ENCODE measurements around the gene CRELD2. TPM values are rescaled to one million over a fixed set of nuclear protein-coding genes. Genes with fewer than 3 reads are reported as not detected.

CRELD2 gene
- total RNA-seq, 4 donors from 2014 or later: 8.9 to 15.0 (median 13.0) TPM

DNA sequence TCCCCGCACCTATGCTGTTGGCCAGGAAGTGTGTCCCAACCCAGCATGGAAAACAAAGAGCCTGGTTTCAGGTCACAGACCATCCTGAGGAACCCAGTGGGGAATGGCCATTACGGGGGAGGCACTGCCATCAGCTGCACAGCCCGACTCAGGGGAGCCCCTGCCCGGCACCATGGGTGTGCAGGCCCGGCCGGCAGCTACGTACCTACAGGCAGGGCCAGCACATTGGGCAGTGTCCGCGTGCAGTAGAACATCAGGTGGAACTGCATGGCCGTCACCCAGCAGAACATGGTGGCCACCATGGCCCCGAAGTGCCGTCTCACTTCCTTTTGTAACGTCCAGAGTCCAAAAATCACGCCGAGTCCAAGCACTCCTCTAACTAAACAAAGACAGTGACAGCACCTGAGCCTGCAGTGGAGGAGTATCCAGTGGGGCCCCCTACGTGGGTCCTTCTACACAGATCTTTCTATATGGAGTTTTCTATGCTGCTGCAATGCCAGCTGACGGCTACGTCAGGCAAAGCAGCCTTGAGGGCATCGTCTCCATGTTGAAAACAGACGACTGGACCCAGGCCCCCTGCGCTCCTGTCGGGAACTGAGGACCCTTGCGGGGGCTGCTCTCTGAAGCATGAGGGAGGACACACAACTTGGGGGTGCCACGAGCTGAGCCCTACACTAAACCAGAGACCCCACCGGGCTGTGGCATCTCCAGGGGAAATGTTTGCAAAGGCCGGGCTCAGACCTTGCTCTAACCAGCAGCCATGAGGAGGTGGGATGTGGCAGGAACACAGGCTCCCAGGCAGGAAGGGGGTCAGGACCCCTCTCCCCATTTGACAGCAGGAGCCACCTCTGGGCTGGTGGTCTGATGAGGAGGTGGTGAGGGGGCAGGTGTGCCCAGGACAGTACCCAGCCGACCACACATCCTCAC, 7.9 kb upstream of the CRELD2 start:
- ATAC-seq (no peak), DNase-seq (no peak)
- in situ Hi-C loops (cut with MboI; ENCODE audit: low sequenced_read_pairs in 4 of 4): loop anchor here in 2 of 4 donors (10.0 kb wide), 2 partner anchors 56 to 136 kb away; partner anchors contain the start of gene ZBED4 (in 1 of the 2)
- no peaks in the 10 kb centered on the region for H3K9me3 ChIP-seq
- H3K27me3 ChIP-seq: no peaks in the 10 kb centered on the region
- intact Hi-C loops (cut with DNase I; ENCODE audit: low total_unique reads): no loop called here
- H3K4me1 ChIP-seq: no peaks in the 10 kb centered on the region
- H3K4me3 ChIP-seq: no peak overlapping the region
- H3K36me3 ChIP-seq: peaks cover 0 to 56% of the 10 kb centered on the region in 2 donors
- H3K27ac ChIP-seq: no peak overlapping the region
- TF ChIP-seq POLR2A (IDR thresholded peaks at IDR 0.05): no peak
- TF ChIP-seq, protein P1, sequence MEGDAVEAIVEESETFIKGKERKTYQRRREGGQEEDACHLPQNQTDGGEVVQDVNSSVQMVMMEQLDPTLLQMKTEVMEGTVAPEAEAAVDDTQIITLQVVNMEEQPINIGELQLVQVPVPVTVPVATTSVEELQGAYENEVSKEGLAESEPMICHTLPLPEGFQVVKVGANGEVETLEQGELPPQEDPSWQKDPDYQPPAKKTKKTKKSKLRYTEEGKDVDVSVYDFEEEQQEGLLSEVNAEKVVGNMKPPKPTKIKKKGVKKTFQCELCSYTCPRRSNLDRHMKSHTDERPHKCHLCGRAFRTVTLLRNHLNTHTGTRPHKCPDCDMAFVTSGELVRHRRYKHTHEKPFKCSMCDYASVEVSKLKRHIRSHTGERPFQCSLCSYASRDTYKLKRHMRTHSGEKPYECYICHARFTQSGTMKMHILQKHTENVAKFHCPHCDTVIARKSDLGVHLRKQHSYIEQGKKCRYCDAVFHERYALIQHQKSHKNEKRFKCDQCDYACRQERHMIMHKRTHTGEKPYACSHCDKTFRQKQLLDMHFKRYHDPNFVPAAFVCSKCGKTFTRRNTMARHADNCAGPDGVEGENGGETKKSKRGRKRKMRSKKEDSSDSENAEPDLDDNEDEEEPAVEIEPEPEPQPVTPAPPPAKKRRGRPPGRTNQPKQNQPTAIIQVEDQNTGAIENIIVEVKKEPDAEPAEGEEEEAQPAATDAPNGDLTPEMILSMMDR (IDR thresholded peaks at IDR 0.05 in 4 of 5, conservative IDR thresholded peaks at IDR 0.05 in 1 of 5): no peak

GRCh38 chr22:49911881-49912625, 6.4 kb upstream of the CRELD2 start:
- no peaks in the 10 kb centered on the region for H3K27me3 ChIP-seq
- no peak overlapping the region for H3K4me3 ChIP-seq
- no peak for ATAC-seq
- peaks cover 0 to 42% of the 10 kb centered on the region in 2 donors for H3K36me3 ChIP-seq
- TF ChIP-seq POLR2A (IDR thresholded peaks at IDR 0.05): no peak
- TF ChIP-seq, protein P1 (IDR thresholded peaks at IDR 0.05 in 4 of 5, conservative IDR thresholded peaks at IDR 0.05 in 1 of 5): no peak
- DNase-seq: no peak
- H3K9me3 ChIP-seq: no peaks in the 10 kb centered on the region
- H3K4me1 ChIP-seq: peaks cover under 1 to 2% of the 10 kb centered on the region in 2 donors
- intact Hi-C loops (cut with DNase I; ENCODE audit: low total_unique reads) (no loop called here), in situ Hi-C loops (cut with MboI; ENCODE audit: low sequenced_read_pairs in 4 of 4) (loop anchor here in 2 of 4 donors (10.0 kb wide), 2 partner anchors 57 to 137 kb away; partner anchors contain the start of gene ZBED4 (in 1 of the 2))
- no peak overlapping the region for H3K27ac ChIP-seq

- TF ChIP-seq, protein P1 (IDR thresholded peaks at IDR 0.05 in 4 of 5, conservative IDR thresholded peaks at IDR 0.05 in 1 of 5): no peak
- Histone ChIP-seq H3K27ac (no peak overlapping the region), H3K4me3 (no peak overlapping the region), H3K27me3 (no peaks in the 10 kb centered on the region), H3K36me3 (peaks cover 0 to 33% of the 10 kb centered on the region in 2 donors), H3K9me3 (no peaks in the 10 kb centered on the region), H3K4me1 (peaks cover 5 to 10% of the 10 kb centered on the region in 2 donors)
- DNase-seq: no peak
- intact Hi-C loops (cut with DNase I; ENCODE audit: low total_unique reads): no loop called here
- in situ Hi-C loops (cut with MboI; ENCODE audit: low sequenced_read_pairs in 4 of 4): loop anchor here in 2 of 4 donors (10.0 kb wide), 2 partner anchors 58 to 138 kb away; partner anchors contain the start of gene ZBED4 (in 1 of the 2)
- no peak for ATAC-seq
Measured at GRCh38 chr22:49913026-49913425, 5.4 kb upstream of the CRELD2 start.

GRCh38 chr22:49913446-49913845, 5.0 kb upstream of the CRELD2 start:
- H3K27me3 ChIP-seq: no peaks in the 10 kb centered on the region
- ATAC-seq: no peak
- H3K4me1 ChIP-seq: peaks cover 5 to 10% of the 10 kb centered on the region in 2 donors
- TF ChIP-seq POLR2A (IDR thresholded peaks at IDR 0.05): no peak
- TF ChIP-seq, protein P1 (IDR thresholded peaks at IDR 0.05 in 4 of 5, conservative IDR thresholded peaks at IDR 0.05 in 1 of 5): no peak
- no peak overlapping the region for H3K27ac ChIP-seq
- peaks cover 0 to 32% of the 10 kb centered on the region in 2 donors for H3K36me3 ChIP-seq
- DNase-seq: no peak
- H3K9me3 ChIP-seq: no peaks in the 10 kb centered on the region
- in situ Hi-C loops (cut with MboI; ENCODE audit: low sequenced_read_pairs in 4 of 4): loop anchor here in 2 of 4 donors (10.0 kb wide), 2 partner anchors 59 to 139 kb away; partner anchors contain the start of gene ZBED4 (in 1 of the 2)
- intact Hi-C loops (cut with DNase I; ENCODE audit: low total_unique reads): no loop called here
- no peak overlapping the region for H3K4me3 ChIP-seq

Data from gastrocnemius medialis (tissue), 4 donors.